GM21367 (cell line): Measurements from ENCODE around the gene EIPR1.
"Not testable (repeated sequence)": the region's sequence is repeated elsewhere in the genome, so short reads cannot be mapped to it uniquely, and the experiment has no call there.

Experiments
- ATAC-seq: cut with Tn5 transposase; IDR thresholded peaks from one replicate; pipeline ENCODE4 v1.9.1; 2021; ENCODE audit not compliant: unreplicated experiment

EIPR1 gene

DNA sequence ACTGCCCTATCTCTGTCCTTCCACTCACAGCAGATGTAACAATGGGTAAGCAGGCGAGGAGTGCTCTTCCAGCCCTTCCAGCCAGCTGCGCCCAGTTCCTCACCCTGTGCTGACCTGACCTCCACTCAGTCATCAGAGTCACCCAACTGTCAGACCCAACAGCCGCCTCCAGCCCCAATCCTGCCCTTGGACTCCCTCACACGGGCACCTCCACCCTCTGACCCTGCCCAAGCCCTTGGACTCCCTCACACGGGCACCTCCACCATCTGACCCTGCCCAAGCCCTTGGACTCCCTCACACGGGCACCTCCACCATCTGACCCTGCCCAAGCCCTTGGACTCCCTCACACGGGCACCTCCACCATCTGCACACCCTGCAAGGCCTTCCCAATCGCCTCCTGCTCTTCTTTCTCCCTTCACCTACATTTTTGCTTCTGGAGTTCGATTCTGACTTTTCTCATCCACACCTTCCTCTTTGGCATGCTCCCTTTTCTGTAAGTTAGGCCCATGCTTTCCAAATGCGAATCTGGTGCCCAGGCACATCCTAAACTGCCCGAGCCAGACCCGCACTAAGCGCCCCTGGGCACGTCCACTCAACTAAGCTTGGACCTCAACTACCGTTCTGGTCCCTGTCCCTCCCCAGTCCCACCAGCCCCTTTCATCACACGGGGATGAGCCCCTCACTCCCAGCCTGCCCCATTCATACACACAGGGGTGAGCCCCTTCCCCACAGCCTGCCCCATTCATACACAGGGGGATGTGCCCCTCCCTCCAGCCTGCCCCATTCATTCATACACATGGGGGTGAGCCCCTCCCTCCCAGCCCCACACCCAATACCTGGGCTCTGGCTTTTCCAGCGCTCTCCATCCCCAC, 15.9 kb downstream of the EIPR1 start:
- no peak for ATAC-seq

DNA sequence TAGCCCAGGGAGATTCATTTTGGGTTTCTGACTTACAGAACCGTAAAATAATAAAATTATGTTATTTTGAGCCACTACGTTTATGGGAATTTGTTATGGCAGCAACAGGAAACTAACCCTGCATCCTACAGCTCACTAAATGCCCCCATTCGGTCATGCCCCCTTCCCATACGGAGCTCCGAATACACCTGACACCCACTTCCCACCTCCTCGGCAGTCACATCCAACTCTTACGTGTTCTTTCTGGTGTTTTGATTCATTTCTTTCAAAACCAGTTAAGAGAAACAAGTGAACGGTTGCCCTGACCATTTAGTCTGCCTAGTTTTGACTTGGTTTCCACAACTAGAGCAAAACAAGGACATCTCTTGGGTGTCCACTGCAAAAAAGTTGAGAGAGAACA, 19.7 kb downstream of the EIPR1 start:
- ATAC-seq = no peak

DNA sequence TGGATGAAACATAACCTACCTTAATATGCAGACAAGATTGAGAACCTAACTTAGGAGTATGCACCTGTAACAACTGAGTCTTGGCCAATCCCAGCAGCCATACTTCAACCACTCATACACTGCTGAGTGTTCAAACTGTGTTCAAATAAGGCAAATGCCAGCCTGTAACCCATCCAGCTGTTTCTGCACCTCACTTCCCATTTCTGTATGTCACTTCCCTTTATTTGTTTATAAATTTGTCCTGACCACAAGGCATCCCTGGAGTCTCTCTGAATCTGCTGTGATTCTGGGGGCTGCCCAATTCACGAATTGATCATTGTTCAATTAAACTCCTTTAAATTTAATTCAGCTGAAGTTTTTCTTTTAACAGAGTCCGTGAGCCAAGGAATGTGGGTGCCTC, 20.2 kb downstream of the EIPR1 start:
- not testable (repeated sequence) for ATAC-seq

DNA sequence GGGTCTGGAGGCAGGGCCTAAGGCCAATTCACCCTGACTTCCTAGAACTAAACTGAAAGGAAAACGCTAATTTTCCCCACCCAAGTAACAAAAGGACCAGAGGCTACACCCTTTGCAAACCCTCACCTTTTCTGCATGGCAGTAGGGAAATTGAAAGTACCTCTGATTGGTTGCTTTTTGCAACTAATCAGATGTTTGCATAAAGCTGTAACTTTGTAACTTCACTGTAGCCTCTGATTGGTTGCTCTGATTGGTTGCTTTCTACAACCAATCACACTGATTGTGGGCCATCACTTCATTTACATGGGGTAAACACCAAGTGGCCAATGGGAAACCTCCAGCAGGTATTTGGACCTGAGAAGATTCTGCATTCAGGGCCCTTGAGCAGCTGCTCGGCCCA, 20.8 kb downstream of the EIPR1 start:
- ATAC-seq = no peak

DNA sequence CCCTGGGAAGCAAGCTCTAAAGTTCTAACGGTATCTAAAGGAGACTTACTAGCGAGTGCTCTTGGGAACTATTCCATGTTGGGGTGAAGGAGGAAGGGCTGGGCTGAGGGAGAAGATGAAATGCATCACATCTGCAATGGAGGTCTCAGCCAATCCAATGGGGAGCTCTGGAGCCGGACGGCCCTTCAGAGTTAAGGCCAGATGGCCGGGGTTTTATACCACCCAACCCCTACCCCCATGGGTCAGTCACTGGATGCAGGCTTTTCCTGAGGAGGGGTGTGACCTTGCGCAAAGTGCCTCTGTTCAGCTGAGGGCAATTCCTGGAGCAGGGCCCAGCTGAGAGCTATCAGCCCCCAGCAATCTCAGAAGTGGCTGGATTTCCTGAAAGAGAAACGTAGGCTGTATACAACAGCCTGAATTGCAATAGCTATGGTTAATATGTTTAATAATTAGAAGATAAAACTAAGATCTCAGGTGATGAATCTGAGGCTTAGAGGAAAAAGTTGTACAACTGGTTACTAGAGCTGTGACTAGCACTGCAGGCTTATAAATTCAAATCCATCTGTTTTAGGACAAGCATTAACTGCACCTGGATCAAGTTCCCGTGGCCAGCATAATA, 21.6 kb downstream of the EIPR1 start:
- ATAC-seq = no peak

GRCh38 chr2:3354986-3355385, 22.6 kb downstream of the EIPR1 start:
- no peak for ATAC-seq

GRCh38 chr2:3349211-3349693, 28.4 kb downstream of the EIPR1 start:
- no peak for ATAC-seq

DNA sequence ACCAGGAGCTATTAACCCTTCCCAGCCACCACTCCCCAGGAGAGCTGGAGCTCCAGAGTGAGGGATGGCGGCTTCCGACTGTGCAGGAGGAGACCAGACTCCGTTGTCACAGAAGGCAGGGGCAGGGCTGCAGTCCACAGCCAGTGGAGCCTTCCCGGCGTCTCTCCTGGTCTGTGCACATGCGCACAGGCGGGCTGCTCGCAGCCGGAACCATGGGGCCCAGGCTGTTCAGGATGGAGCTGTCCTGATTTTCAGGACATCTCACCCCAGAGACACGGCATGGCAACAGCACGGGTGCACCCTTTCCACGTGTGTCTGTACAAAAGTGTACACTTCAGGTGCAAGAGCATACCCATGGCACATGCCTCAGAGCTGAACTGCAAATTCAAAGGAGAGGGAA, 28.9 kb downstream of the EIPR1 start:
- no peak for ATAC-seq

GRCh38 chr2:3345621-3346020, 32.0 kb downstream of the EIPR1 start:
- no peak for ATAC-seq

- no peak for ATAC-seq
Observed at GRCh38 chr2:3344897-3345296, 32.7 kb downstream of the EIPR1 start.

DNA sequence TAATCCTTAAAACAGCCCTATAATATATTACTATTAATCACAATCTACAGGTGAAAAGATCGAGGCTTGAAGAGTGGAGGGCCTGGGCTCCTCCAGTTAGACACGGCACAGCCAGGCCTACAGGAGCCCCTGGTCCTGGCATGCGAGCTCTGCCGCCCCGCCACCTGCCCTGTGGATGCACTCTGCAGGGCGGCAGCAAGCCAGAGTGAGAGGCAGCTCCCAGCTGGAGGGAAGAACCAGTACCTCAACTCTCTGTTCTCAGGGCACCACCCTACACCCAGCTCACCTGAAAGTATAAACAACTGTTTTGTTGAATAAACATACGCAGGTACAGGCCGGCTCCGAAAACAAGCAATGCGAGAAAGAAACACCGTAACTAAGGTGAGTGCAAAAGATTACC, 34.6 kb downstream of the EIPR1 start:
- no peak for ATAC-seq

GRCh38 chr2:3342324-3342723, 35.3 kb downstream of the EIPR1 start:
- no peak for ATAC-seq

- no peak for ATAC-seq
Observed at GRCh38 chr2:3341336-3341735, 36.3 kb downstream of the EIPR1 start.

DNA sequence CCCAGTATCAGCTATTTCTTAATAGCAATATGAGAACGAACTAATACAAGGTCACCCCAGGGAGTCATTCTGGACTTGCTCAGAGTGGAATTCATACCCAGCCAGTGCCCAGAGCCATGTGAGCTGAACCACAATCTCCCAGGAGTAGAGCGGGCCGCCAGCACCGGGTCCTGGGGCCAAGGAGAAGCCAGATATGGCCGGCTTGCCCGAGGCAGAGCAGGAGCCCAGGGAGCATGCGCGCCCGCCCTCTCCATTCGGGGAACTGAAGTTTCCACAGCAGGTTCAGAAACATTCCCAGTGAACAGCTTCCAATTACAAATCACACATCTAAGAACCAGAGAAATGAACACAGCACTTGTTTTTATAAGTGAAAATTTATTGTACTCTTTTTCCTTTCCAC, 37.5 kb downstream of the EIPR1 start:
- ATAC-seq = no peak

DNA sequence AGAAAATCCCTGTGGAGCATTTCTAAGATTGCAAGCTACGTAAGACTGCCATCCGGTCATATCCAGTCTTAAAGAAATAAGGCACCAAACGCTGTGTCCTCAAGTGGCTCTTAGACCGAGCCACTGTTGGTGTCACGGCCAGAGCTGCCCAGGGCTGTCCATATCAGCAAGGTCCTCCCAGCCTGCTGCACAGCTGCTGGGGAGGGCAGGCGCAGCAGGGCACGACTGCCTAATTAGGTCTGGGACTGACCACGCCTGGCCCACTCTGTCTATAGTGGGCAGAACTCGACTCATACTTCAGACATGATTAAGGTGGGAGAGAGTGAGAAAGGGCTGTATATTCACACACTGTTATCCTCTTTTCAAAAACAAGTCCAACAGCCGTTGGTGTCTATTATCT, 39.3 kb downstream of the EIPR1 start:
- no peak for ATAC-seq

- ATAC-seq = no peak
Observed at GRCh38 chr2:3336844-3337243, 40.8 kb downstream of the EIPR1 start.

DNA sequence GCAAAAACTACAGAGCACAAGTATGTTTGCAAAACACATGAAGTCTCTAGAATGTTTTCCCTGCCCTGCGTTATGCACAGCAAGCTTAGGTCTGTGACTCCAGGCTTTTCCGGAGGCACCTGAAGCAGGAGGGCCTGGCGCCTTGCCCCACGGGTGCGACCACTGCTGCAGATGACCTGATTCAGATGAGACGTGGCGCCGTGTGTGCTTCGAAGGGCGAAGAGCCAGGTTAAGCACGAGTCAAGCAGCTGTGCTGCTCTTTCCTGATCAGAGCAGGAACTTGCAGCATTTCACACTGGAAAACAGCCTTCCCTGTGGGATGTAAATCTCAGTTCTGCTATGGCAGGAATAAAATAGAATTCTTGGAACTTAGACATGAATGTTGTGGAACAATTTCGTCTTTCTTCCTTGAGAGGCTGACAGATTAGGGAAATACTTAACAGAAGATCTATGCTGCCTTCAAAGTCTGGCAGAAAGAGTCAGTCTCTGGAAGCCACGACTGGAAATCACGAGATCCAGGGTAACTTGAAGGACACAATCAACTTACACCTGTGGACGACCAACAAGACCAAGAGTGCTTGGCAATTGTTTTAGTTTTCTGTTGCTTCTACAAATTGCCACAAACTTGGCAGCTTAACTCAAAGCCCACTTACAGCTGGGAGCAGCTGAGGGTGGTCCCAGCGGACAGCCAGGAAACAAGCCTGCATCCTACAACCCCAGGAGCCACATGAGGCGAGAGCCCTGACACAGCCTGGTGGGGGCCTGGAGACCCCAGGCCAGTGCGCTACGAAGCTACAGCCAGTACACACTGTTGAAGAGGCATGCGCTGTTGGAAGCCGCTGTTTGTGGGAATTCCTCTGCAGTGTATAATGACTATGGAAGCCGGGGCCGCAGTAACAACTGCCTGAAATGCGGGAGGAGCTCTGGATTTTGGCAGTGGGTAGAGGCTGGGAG, 42.9 kb downstream of the EIPR1 start:
- no peak for ATAC-seq

DNA sequence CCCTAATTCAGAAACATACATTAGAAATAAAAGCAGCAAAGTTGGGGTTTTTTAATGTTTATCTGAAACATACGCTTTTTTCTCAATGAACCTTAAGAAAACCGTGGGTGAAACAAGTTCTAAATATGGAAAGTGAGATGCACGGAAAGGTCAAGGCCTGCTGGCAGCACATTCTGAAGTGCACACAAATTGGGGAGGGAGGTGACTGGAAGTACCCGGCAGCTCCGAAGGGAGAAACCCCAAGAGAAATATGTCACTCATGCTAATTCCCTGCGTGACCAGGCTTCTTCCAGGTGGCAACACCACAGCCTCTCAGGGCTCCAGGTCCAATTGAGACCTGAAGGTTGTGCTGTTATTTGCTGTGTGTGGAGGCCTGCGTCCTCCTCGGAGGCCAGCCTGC, 45.5 kb downstream of the EIPR1 start:
- no peak for ATAC-seq

GRCh38 chr2:3329491-3329890, 48.1 kb downstream of the EIPR1 start:
- ATAC-seq = no peak

GRCh38 chr2:3326871-3327270, 50.7 kb downstream of the EIPR1 start:
- ATAC-seq = no peak

DNA sequence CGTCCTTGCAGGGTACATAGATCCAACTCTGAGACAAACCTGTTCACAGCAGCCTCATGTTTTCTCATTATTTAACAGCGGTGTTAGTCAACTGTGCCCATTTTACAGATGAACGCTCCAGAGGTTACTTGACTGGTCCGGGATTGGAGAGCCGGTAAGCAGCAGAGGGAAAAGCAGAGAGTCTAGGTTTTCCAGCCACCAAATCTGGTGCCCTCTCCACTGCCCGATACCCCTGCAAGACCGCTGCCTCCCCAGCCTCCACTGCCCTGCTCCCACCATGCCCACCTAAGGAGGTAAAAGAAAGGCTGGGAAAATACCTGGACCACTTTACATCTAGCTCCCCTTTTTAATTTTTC, 51.5 kb downstream of the EIPR1 start:
- ATAC-seq = no peak
